BJ (cell line): Measurements from ENCODE around the gene NIN. TPM values are rescaled to one million over a fixed set of nuclear protein-coding genes. Genes with fewer than 3 reads are reported as not detected.

Experiments
- CTCF ChIA-PET: fragments of 350-600 bp; formaldehyde crosslinking; extraction: SDS; loops from one replicate; lab custom pipeline; 2021; ENCODE audit warnings: antibody characterized with exemption, inconsistent platforms; lab: Yijun Ruan, JAX
- POLR2A ChIA-PET: fragments of 300-600 bp; sonication (Branson Sonifier 250); formaldehyde crosslinking; extraction: SDS; loops from one replicate; lab custom pipeline; 2021; ENCODE audit warnings: antibody characterized with exemption; lab: Charles Lee
- DNase-seq: peaks from one replicate; pipeline ENCODE4 v3.0.0-alpha.2; 2011; ENCODE audit warnings: low read depth
- H3K27me3 ChIP-seq: 2 replicates; pipeline ENCODE4 v1.6.0; 2011; ENCODE audit warnings: low read length; ENCODE audit not compliant: control insufficient read depth, insufficient read depth
- H3K36me3 ChIP-seq: 2 replicates; pipeline ENCODE4 v1.5.1; 2011; ENCODE audit warnings: low read length; ENCODE audit not compliant: control insufficient read depth, insufficient read depth
- H3K4me3 ChIP-seq: 2 replicates; pipeline ENCODE4 v1.5.1; 2011; ENCODE audit warnings: low read depth, mild to moderate bottlenecking, control low read depth, low read length
- CTCF ChIP-seq: IDR thresholded peaks from 2 replicates; pipeline ENCODE4 v1.5.1; 2011; ENCODE audit warnings: low read depth, mild to moderate bottlenecking, control low read depth, inconsistent platforms, low read length, moderate library complexity; ENCODE audit not compliant: insufficient read depth
- polyA plus RNA-seq: library from polyadenylated mRNA; depleted of rRNA; stranded (reverse); fragments of >200 nt; gene quantifications from 2 replicates; pipeline ENCODE4 v1.2.3, GENCODE V29; 2011; rRNA removed
- small RNA-seq: library from RNA; depleted of rRNA; stranded (forward); fragments of <200 nt; gene quantifications from one replicate; pipeline ENCODE3, GENCODE V24; 2012; ENCODE audit warnings: low replicate concordance, low read depth; ENCODE audit not compliant: insufficient read length

The NIN gene
- polyA plus RNA-seq, 1 experiment = 11.4 TPM

- no peak for TF ChIP-seq CTCF
- DNase-seq = no peak
- no peak overlapping the region for H3K4me3 ChIP-seq
- H3K36me3 ChIP-seq = no peaks in the 10 kb centered on the region
- H3K27me3 ChIP-seq = no peaks in the 10 kb centered on the region
- CTCF ChIA-PET = no interaction called here
- POLR2A ChIA-PET = no interaction called here
Measured at GRCh38 chr14:50675597-50675996, 155.4 kb downstream of the NIN start.

- no peak for TF ChIP-seq CTCF
- ChIA-PET POLR2A (interaction anchor here (0.7 kb wide), 1 partner anchor 831 kb away, joined by 3 read pairs; no protein-coding TSS in a partner anchor), CTCF (interaction anchor here (0.7 to 1.8 kb wide), 5 partner anchors 16 to 1375 kb away, joined by 3 to 5 read pairs (median 3); no protein-coding TSS in a partner anchor)
- DNase-seq = no peak
- Histone ChIP-seq H3K4me3 (no peak overlapping the region), H3K36me3 (no peaks in the 10 kb centered on the region), H3K27me3 (no peaks in the 10 kb centered on the region)
Measured at GRCh38 chr14:50670866-50671256, 160.1 kb downstream of the NIN start.

- TF ChIP-seq CTCF = no peak
- DNase-seq = no peak
- no peaks in the 10 kb centered on the region for H3K27me3 ChIP-seq
- POLR2A ChIA-PET = interaction anchor here (0.7 kb wide), 1 partner anchor 832 kb away, joined by 3 read pairs; no protein-coding TSS in a partner anchor
- no peaks in the 10 kb centered on the region for H3K36me3 ChIP-seq
- CTCF ChIA-PET = interaction anchor here (0.7 to 1.8 kb wide), 4 partner anchors 17 to 1376 kb away, joined by 3 to 4 read pairs (median 3); no protein-coding TSS in a partner anchor
- H3K4me3 ChIP-seq = no peak overlapping the region
Measured at GRCh38 chr14:50670196-50670865, 160.6 kb downstream of the NIN start.

Small RNA genes within 50 kb of the gene (small RNA-seq; reads per million reads assigned to genes)
- not detected for gene RF00593

Other genes with a start within 250 kb of the NIN start
- 10.4 and 19.5 TPM in 2 replicates for gene SAV1, start 162.9 kb downstream of the NIN start, polyA plus RNA-seq
- not detected in 2 replicates for gene ABHD12B, start 40.9 kb upstream of the NIN start, polyA plus RNA-seq
- gene PYGL, start 113.3 kb upstream of the NIN start, polyA plus RNA-seq = 36.0 and 36.4 TPM in 2 replicates